ENCODE data around the gene BRWD1.

BRWD1 gene

DNA sequence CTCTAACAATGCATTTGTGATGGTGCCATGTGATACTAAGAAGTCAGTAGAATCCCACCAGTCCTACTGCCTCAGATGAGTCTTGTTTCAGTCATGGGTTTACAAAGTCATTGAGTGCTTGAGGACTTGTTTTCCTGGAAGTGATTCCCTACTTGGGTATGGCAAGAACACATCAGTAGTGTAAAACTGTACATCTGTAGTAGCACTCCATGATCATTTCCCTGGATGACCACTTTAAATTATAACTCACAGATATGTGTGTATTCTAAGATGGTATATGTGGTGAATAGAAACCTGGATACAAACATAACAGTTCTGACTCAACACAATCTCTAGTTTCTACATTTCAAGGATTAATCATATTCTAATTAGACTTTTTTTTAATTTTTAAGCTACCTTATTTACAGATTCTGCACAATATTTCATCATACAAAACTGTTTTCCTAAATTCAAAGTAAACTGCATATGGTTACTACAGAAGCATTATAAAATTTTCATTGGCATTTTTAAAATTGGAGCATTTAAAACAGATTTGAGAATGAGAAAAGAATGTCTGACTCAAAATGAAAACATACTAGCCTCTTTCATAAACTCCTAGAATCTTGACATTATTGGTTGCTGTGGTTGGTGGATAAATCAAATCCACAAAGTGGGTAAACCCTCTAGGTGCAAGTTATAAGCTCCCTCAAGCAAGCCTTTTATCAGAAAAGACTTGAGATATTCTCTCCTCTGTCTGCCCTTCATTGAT is 123.4 kb downstream of the BRWD1 start:
- no peak overlapping the region for H3K9ac ChIP-seq (ENCODE audit: low read depth, low read length, poor library complexity)
- H3K27ac ChIP-seq (replicated peaks; ENCODE audit: low read length), result no peak overlapping the region
- no peak overlapping the region for H3K4me3 ChIP-seq (ENCODE audit: low read length in 2 of 2)
- H3K18ac ChIP-seq (ENCODE audit: low read length), result no peak overlapping the region
- H3K4me1 ChIP-seq (ENCODE audit: control insufficient read depth in 2 of 2, insufficient read depth in 1 of 2, low read depth in 1 of 2, low read length in 2 of 2), result no peaks in the 10 kb centered on the region
- no peak overlapping the region for H2BK120ac ChIP-seq (ENCODE audit: low read depth, low read length)
- no peak overlapping the region for H2AK5ac ChIP-seq (ENCODE audit: low read depth, low read length)
- H3K36me3 ChIP-seq (replicated peaks in 1 of 2; ENCODE audit: control insufficient read depth in 2 of 2, insufficient read depth in 2 of 2, low read length in 2 of 2), result peaks cover 0 to 45% of the 10 kb centered on the region in 2 donors
- H3K27me3 ChIP-seq (ENCODE audit: control insufficient read depth in 3 of 3, insufficient read depth in 3 of 3, low read depth in 1 of 3, low read length in 3 of 3), result no peaks in the 10 kb centered on the region
- no peak overlapping the region for H3K4me2 ChIP-seq (ENCODE audit: insufficient read depth, low read length, poor library complexity, severe bottlenecking)
- H3K79me1 ChIP-seq (ENCODE audit: low read depth, low read length), result no peaks in the 10 kb centered on the region
- H2BK12ac ChIP-seq (ENCODE audit: low read length), result no peak overlapping the region
- H3K23ac ChIP-seq (ENCODE audit: low read depth, low read length, poor library complexity), result no peak overlapping the region
- H2AFZ ChIP-seq (ENCODE audit: low read length), result no peak overlapping the region
- no peak overlapping the region for H4K8ac ChIP-seq (ENCODE audit: low read depth, low read length)
- H4K91ac ChIP-seq (ENCODE audit: low read depth, low read length, poor library complexity), result no peak overlapping the region
- no peak overlapping the region for H2BK5ac ChIP-seq (ENCODE audit: low read length)
- DNase-seq (ENCODE audit: low spot score), result no peak
- H3K14ac ChIP-seq (ENCODE audit: low read length), result no peak overlapping the region
- no peaks in the 10 kb centered on the region for H3K9me3 ChIP-seq (replicated peaks in 1 of 2; ENCODE audit: control insufficient read depth in 2 of 2, insufficient read depth in 1 of 2, low read depth in 1 of 2, low read length in 2 of 2)
- no peak overlapping the region for H2BK15ac ChIP-seq (ENCODE audit: low read length)
- H3K4ac ChIP-seq (ENCODE audit: low read length), result no peak overlapping the region

GRCh38 chr21:39188521-39189139 is 124.8 kb downstream of the BRWD1 start:
- Histone ChIP-seq H3K27me3 (ENCODE audit: control insufficient read depth in 3 of 3, insufficient read depth in 3 of 3, low read depth in 1 of 3, low read length in 3 of 3) (no peaks in the 10 kb centered on the region), H2BK12ac (ENCODE audit: low read length) (no peak overlapping the region), H2BK120ac (ENCODE audit: low read depth, low read length) (no peak overlapping the region), H2BK15ac (ENCODE audit: low read length) (no peak overlapping the region), H3K18ac (ENCODE audit: low read length) (no peak overlapping the region), H3K4ac (ENCODE audit: low read length) (no peak overlapping the region), H4K91ac (ENCODE audit: low read depth, low read length, poor library complexity) (no peak overlapping the region), H3K27ac (replicated peaks; ENCODE audit: low read length) (no peak overlapping the region), H3K36me3 (replicated peaks in 1 of 2; ENCODE audit: control insufficient read depth in 2 of 2, insufficient read depth in 2 of 2, low read length in 2 of 2) (peaks cover 0 to 31% of the 10 kb centered on the region in 2 donors), H2BK5ac (ENCODE audit: low read length) (no peak overlapping the region), H3K14ac (ENCODE audit: low read length) (no peak overlapping the region), H3K9me3 (replicated peaks in 1 of 2; ENCODE audit: control insufficient read depth in 2 of 2, insufficient read depth in 1 of 2, low read depth in 1 of 2, low read length in 2 of 2) (no peaks in the 10 kb centered on the region), H3K4me1 (ENCODE audit: control insufficient read depth in 2 of 2, insufficient read depth in 1 of 2, low read depth in 1 of 2, low read length in 2 of 2) (peaks cover 0 to 4% of the 10 kb centered on the region in 2 donors), H3K9ac (ENCODE audit: low read depth, low read length, poor library complexity) (no peak overlapping the region), H3K79me1 (ENCODE audit: low read depth, low read length) (no peaks in the 10 kb centered on the region), H2AFZ (ENCODE audit: low read length) (no peak overlapping the region), H3K23ac (ENCODE audit: low read depth, low read length, poor library complexity) (no peak overlapping the region), H2AK5ac (ENCODE audit: low read depth, low read length) (no peak overlapping the region), H4K8ac (ENCODE audit: low read depth, low read length) (no peak overlapping the region), H3K4me3 (ENCODE audit: low read length in 2 of 2) (no peak overlapping the region), H3K4me2 (ENCODE audit: insufficient read depth, low read length, poor library complexity, severe bottlenecking) (no peak overlapping the region)
- WGBS, 2 donors (ENCODE audit: extremely low coverage in 2 of 2, insufficient read length in 2 of 2, insufficient replicate concordance in 1 of 2), result no CpG with 5 or more reads among the region's 2 CpGs
- no peak for DNase-seq (ENCODE audit: low spot score)

- Histone ChIP-seq H4K91ac (ENCODE audit: low read depth, low read length, poor library complexity) (no peak overlapping the region), H3K36me3 (replicated peaks in 1 of 2; ENCODE audit: control insufficient read depth in 2 of 2, insufficient read depth in 2 of 2, low read length in 2 of 2) (peaks cover 0 to 16% of the 10 kb centered on the region in 2 donors), H3K9ac (ENCODE audit: low read depth, low read length, poor library complexity) (no peak overlapping the region), H2BK5ac (ENCODE audit: low read length) (no peak overlapping the region), H3K23ac (ENCODE audit: low read depth, low read length, poor library complexity) (no peak overlapping the region), H3K18ac (ENCODE audit: low read length) (no peak overlapping the region), H2BK12ac (ENCODE audit: low read length) (no peak overlapping the region), H3K79me1 (ENCODE audit: low read depth, low read length) (peaks cover 6% of the 10 kb centered on the region), H3K4me1 (ENCODE audit: control insufficient read depth in 2 of 2, insufficient read depth in 1 of 2, low read depth in 1 of 2, low read length in 2 of 2) (peaks cover 1 to 11% of the 10 kb centered on the region in 2 donors), H3K4me3 (ENCODE audit: low read length in 2 of 2) (no peak overlapping the region), H3K9me3 (replicated peaks in 1 of 2; ENCODE audit: control insufficient read depth in 2 of 2, insufficient read depth in 1 of 2, low read depth in 1 of 2, low read length in 2 of 2) (no peaks in the 10 kb centered on the region), H4K8ac (ENCODE audit: low read depth, low read length) (no peak overlapping the region), H2AFZ (ENCODE audit: low read length) (no peak overlapping the region), H3K27ac (replicated peaks; ENCODE audit: low read length) (no peak overlapping the region), H2BK15ac (ENCODE audit: low read length) (no peak overlapping the region), H3K4me2 (ENCODE audit: insufficient read depth, low read length, poor library complexity, severe bottlenecking) (no peak overlapping the region), H3K27me3 (ENCODE audit: control insufficient read depth in 3 of 3, insufficient read depth in 3 of 3, low read depth in 1 of 3, low read length in 3 of 3) (no peaks in the 10 kb centered on the region), H3K4ac (ENCODE audit: low read length) (no peak overlapping the region), H2BK120ac (ENCODE audit: low read depth, low read length) (no peak overlapping the region), H3K14ac (ENCODE audit: low read length) (no peak overlapping the region), H2AK5ac (ENCODE audit: low read depth, low read length) (no peak overlapping the region)
- no peak for DNase-seq (ENCODE audit: low spot score)
- no CpG with 5 or more reads among the region's 5 CpGs for WGBS, 2 donors (ENCODE audit: extremely low coverage in 2 of 2, insufficient read length in 2 of 2, insufficient replicate concordance in 1 of 2)
Measured at GRCh38 chr21:39187141-39187540, 126.3 kb downstream of the BRWD1 start.

- Histone ChIP-seq H2BK120ac (ENCODE audit: low read depth, low read length) (no peak overlapping the region), H2BK15ac (ENCODE audit: low read length) (no peak overlapping the region), H3K36me3 (replicated peaks in 1 of 2; ENCODE audit: control insufficient read depth in 2 of 2, insufficient read depth in 2 of 2, low read length in 2 of 2) (peaks cover 0 to 11% of the 10 kb centered on the region in 2 donors), H3K4ac (ENCODE audit: low read length) (no peak overlapping the region), H3K27ac (replicated peaks; ENCODE audit: low read length) (no peak overlapping the region), H3K79me1 (ENCODE audit: low read depth, low read length) (peaks cover 6% of the 10 kb centered on the region), H2AK5ac (ENCODE audit: low read depth, low read length) (no peak overlapping the region), H2BK5ac (ENCODE audit: low read length) (no peak overlapping the region), H3K4me3 (ENCODE audit: low read length in 2 of 2) (no peak overlapping the region), H2AFZ (ENCODE audit: low read length) (no peak overlapping the region), H3K9ac (ENCODE audit: low read depth, low read length, poor library complexity) (no peak overlapping the region), H3K9me3 (replicated peaks in 1 of 2; ENCODE audit: control insufficient read depth in 2 of 2, insufficient read depth in 1 of 2, low read depth in 1 of 2, low read length in 2 of 2) (no peaks in the 10 kb centered on the region), H3K18ac (ENCODE audit: low read length) (no peak overlapping the region), H3K4me1 (ENCODE audit: control insufficient read depth in 2 of 2, insufficient read depth in 1 of 2, low read depth in 1 of 2, low read length in 2 of 2) (peaks cover 1 to 14% of the 10 kb centered on the region in 2 donors), H4K8ac (ENCODE audit: low read depth, low read length) (no peak overlapping the region), H3K14ac (ENCODE audit: low read length) (no peak overlapping the region), H3K4me2 (ENCODE audit: insufficient read depth, low read length, poor library complexity, severe bottlenecking) (no peak overlapping the region), H2BK12ac (ENCODE audit: low read length) (no peak overlapping the region), H3K23ac (ENCODE audit: low read depth, low read length, poor library complexity) (no peak overlapping the region), H3K27me3 (ENCODE audit: control insufficient read depth in 3 of 3, insufficient read depth in 3 of 3, low read depth in 1 of 3, low read length in 3 of 3) (no peaks in the 10 kb centered on the region), H4K91ac (ENCODE audit: low read depth, low read length, poor library complexity) (no peak overlapping the region)
- no peak for DNase-seq (ENCODE audit: low spot score)
Measured at GRCh38 chr21:39186676-39187075, 126.8 kb downstream of the BRWD1 start.
